H9 (cell line): ENCODE measurements around the gene SPATS1. TPM values are rescaled to one million over a fixed set of nuclear protein-coding genes. Genes with fewer than 3 reads are reported as not detected.

Experiments
- DNase-seq: peaks from one replicate; pipeline ENCODE4 v3.0.0-alpha.2; 2017
- H2AFZ ChIP-seq: one replicate; pipeline ENCODE4 v1.6.1; 2013; ENCODE audit warnings: mild to moderate bottlenecking, low read length, control low read depth, moderate library complexity
- H2AK5ac ChIP-seq: 2 replicates; pipeline ENCODE4 v1.6.1; 2013; ENCODE audit warnings: low read length, control low read depth, mixed read lengths; ENCODE audit not compliant: insufficient read length
- H2BK120ac ChIP-seq: one replicate; pipeline ENCODE4 v1.6.1; 2013; ENCODE audit warnings: low read depth, mild to moderate bottlenecking, low read length, control low read depth, inconsistent platforms; ENCODE audit not compliant: poor library complexity, severe bottlenecking
- H2BK12ac ChIP-seq: 2 replicates; pipeline ENCODE4 v1.6.1; 2013; ENCODE audit warnings: low read length, control low read depth, mixed read lengths, low read depth; ENCODE audit not compliant: insufficient read length
- H2BK15ac ChIP-seq: 2 replicates; pipeline ENCODE4 v1.6.1; 2013; ENCODE audit warnings: low read depth, low read length, control low read depth
- H2BK20ac ChIP-seq: one replicate; pipeline ENCODE4 v1.6.1; 2013; ENCODE audit warnings: low read depth, mild to moderate bottlenecking, low read length, control low read depth, inconsistent platforms; ENCODE audit not compliant: poor library complexity, severe bottlenecking
- H2BK5ac ChIP-seq: 2 replicates; pipeline ENCODE4 v1.6.1; 2013; ENCODE audit warnings: low read length, control low read depth, mixed read lengths; ENCODE audit not compliant: insufficient read length
- H3K14ac ChIP-seq: 2 replicates; pipeline ENCODE4 v1.6.1; 2013; ENCODE audit warnings: low read length, control low read depth; ENCODE audit not compliant: insufficient read depth
- H3K18ac ChIP-seq: 2 replicates; pipeline ENCODE4 v1.6.1; 2013; ENCODE audit warnings: low read depth, mild to moderate bottlenecking, mixed read lengths, low read length, control low read depth; ENCODE audit not compliant: insufficient read length
- H3K23ac ChIP-seq: 2 replicates; pipeline ENCODE4 v1.6.1; 2013; ENCODE audit warnings: low read length, control low read depth, mixed read lengths, low read depth; ENCODE audit not compliant: insufficient read length
- H3K23me2 ChIP-seq: 2 replicates; pipeline ENCODE4 v1.6.1; 2013; ENCODE audit warnings: low read depth, mild to moderate bottlenecking, mixed read lengths, low read length, control low read depth; ENCODE audit not compliant: insufficient read length, poor library complexity, severe bottlenecking
- H3K27ac ChIP-seq: 2 replicates; pipeline ENCODE4 v1.5.1; 2013; ENCODE audit warnings: low read length, control low read depth, mixed read lengths, low read depth; ENCODE audit not compliant: insufficient read length
- H3K27me3 ChIP-seq: 2 replicates; pipeline ENCODE4 v1.6.1; 2013; ENCODE audit warnings: low read length, control low read depth, inconsistent platforms; ENCODE audit not compliant: insufficient read depth
- H3K4ac ChIP-seq: 2 replicates; pipeline ENCODE4 v1.6.1; 2013; ENCODE audit warnings: low read depth, mild to moderate bottlenecking, control low read depth, inconsistent platforms, low read length, moderate library complexity
- H3K4me1 ChIP-seq: 2 replicates; pipeline ENCODE4 v1.6.1; 2013; ENCODE audit warnings: low read length, control low read depth, inconsistent platforms; ENCODE audit not compliant: insufficient read depth
- H3K4me2 ChIP-seq: 2 replicates; pipeline ENCODE4 v1.6.1; 2013; ENCODE audit warnings: low read length, control low read depth, mixed read lengths; ENCODE audit not compliant: insufficient read length, insufficient read depth
- H3K56ac ChIP-seq: 2 replicates; pipeline ENCODE4 v1.6.1; 2013; ENCODE audit warnings: low read depth, mild to moderate bottlenecking, mixed read lengths, low read length, control low read depth; ENCODE audit not compliant: insufficient read length
- H3K79me1 ChIP-seq: 2 replicates; pipeline ENCODE4 v1.6.1; 2013; ENCODE audit warnings: low read depth, mild to moderate bottlenecking, moderate library complexity, low read length, control low read depth, inconsistent platforms; ENCODE audit not compliant: insufficient read depth, poor library complexity, severe bottlenecking
- H3K79me2 ChIP-seq: 2 replicates; pipeline ENCODE4 v1.6.1; 2013; ENCODE audit warnings: low read length, control low read depth, inconsistent platforms; ENCODE audit not compliant: insufficient read depth
- H3K9ac ChIP-seq: 2 replicates; pipeline ENCODE4 v1.6.1; 2013; ENCODE audit warnings: low read length, control low read depth, mixed read lengths; ENCODE audit not compliant: insufficient read length; ENCODE audit errors: extremely low read depth
- H3K9me3 ChIP-seq: one replicate; pipeline ENCODE4 v1.6.1; 2013; ENCODE audit warnings: low read depth, low read length, inconsistent platforms; ENCODE audit not compliant: control insufficient read depth
- H3T11ph ChIP-seq: one replicate; pipeline ENCODE4 v1.6.1; 2013; ENCODE audit warnings: mild to moderate bottlenecking, low read length, control low read depth, inconsistent platforms
- H4K20me1 ChIP-seq: one replicate; pipeline ENCODE4 v1.6.1; 2013; ENCODE audit not compliant: control insufficient read depth, insufficient read length, insufficient read depth
- H4K5ac ChIP-seq: 2 replicates; pipeline ENCODE4 v1.6.1; 2013; ENCODE audit warnings: low read depth, mild to moderate bottlenecking, mixed read lengths, low read length, control low read depth; ENCODE audit not compliant: insufficient read length
- H4K8ac ChIP-seq: replicated peaks from 2 replicates; pipeline ENCODE4 v1.6.1; 2013; ENCODE audit warnings: low read length, control low read depth, mixed read lengths, low read depth; ENCODE audit not compliant: insufficient read length
- H4K91ac ChIP-seq: 2 replicates; pipeline ENCODE4 v1.6.1; 2013; ENCODE audit warnings: low read depth, mild to moderate bottlenecking, moderate library complexity, mixed read lengths, low read length, control low read depth; ENCODE audit not compliant: insufficient read length
- H3K27ac Mint-ChIP-seq, 3 experiments: 2 replicates in 2 of 3; 3 replicates in 1 of 3; pipeline ENCODE4 v1.8.0; 2020 to 2021; ENCODE audit warnings: mixed read lengths in 3 of 3, mild to moderate bottlenecking in 1 of 3, moderate library complexity in 1 of 3
- H3K27me3 Mint-ChIP-seq: 2 replicates; pipeline ENCODE4 v1.8.0; 2021; ENCODE audit warnings: low read depth, mild to moderate bottlenecking, moderate library complexity, mixed read lengths
- H3K36me3 Mint-ChIP-seq, 3 experiments: 2 replicates in 2 of 3; 3 replicates in 1 of 3; pipeline ENCODE4 v1.8.0; 2020 to 2021; ENCODE audit warnings: low read depth in 3 of 3, mixed read lengths in 3 of 3; ENCODE audit not compliant: insufficient read depth in 1 of 3
- H3K4me1 Mint-ChIP-seq, 2 experiments: 2 replicates each; pipeline ENCODE4 v1.8.0; 2020; ENCODE audit warnings: mixed read lengths in 2 of 2
- H3K4me3 Mint-ChIP-seq, 2 experiments: 2 replicates in 1 of 2; 3 replicates in 1 of 2; pipeline ENCODE4 v1.8.0; 2020 to 2021; ENCODE audit warnings: mild to moderate bottlenecking in 2 of 2, mixed read lengths in 2 of 2, moderate library complexity in 1 of 2
- H3K9me3 Mint-ChIP-seq, 2 experiments: 2 replicates in 1 of 2; 3 replicates in 1 of 2; pipeline ENCODE4 v1.8.0; 2020; ENCODE audit warnings: mild to moderate bottlenecking in 2 of 2, mixed read lengths in 2 of 2, moderate library complexity in 1 of 2
- CTCF ChIP-seq: fragments of 200-600 bp; sonication (generic); conservative IDR thresholded peaks from 3 replicates; pipeline ENCODE4 v1.8.0; 2021; ENCODE audit warnings: antibody characterized with exemption, mild to moderate bottlenecking
- WGBS: extraction: QIAGEN DNeasy Blood & Tissue Kit; methylation state at CpG from one replicate; pipeline ENCODE4 v1.1.7; 2013; ENCODE audit warnings: missing lambda C conversion rate, low lambda C conversion rate, mixed read lengths; ENCODE audit not compliant: insufficient read length; ENCODE audit errors: extremely low coverage; 5-methylcytosine and 5-hydroxymethylcytosine counted together
- total RNA-seq: library from RNA; stranded (reverse); gene quantifications from 2 replicates; pipeline ENCODE4 v1.2.1, GENCODE V29; 2021

The SPATS1 gene
- total RNA-seq, 1 experiment from 2014 or later: not detected

GRCh38 chr6:44307217-44307616 is 35.2 kb upstream of the SPATS1 start:
- Histone ChIP-seq H3T11ph (no peak overlapping the region), H4K8ac (no peak overlapping the region), H3K4me1 (no peaks in the 10 kb centered on the region), H4K91ac (no peak overlapping the region), H3K27ac (no peak overlapping the region), H3K9ac (no peak overlapping the region), H2BK120ac (no peak overlapping the region), H3K56ac (no peak overlapping the region), H3K9me3 (no peaks in the 10 kb centered on the region), H2BK20ac (no peak overlapping the region), H4K20me1 (no peaks in the 10 kb centered on the region), H3K4me2 (no peak overlapping the region), H2BK5ac (no peak overlapping the region), H4K5ac (no peak overlapping the region), H3K4ac (no peak overlapping the region), H2BK12ac (no peak overlapping the region), H2AK5ac (no peak overlapping the region), H3K14ac (no peak overlapping the region), H3K18ac (no peak overlapping the region), H3K79me2 (peaks cover 3% of the 10 kb centered on the region; the same call in 1 of the 2 replicates), H2AFZ (no peak overlapping the region), H3K27me3 (peaks cover 2% of the 10 kb centered on the region; the same call in 1 of the 2 replicates), H2BK15ac (no peak overlapping the region), H3K23me2 (no peaks in the 10 kb centered on the region), H3K23ac (no peak overlapping the region), H3K79me1 (peaks cover 5% of the 10 kb centered on the region)
- Mint-ChIP-seq H3K4me1 (peaks cover 7% of the 10 kb centered on the region in 2 experiments), H3K36me3 (peaks cover 37 to 89% (median 85%) of the 10 kb centered on the region in 3 experiments), H3K4me3 (no peak overlapping the region), H3K9me3 (no peaks in the 10 kb centered on the region), H3K27ac (no peak overlapping the region; a peak in 1 of 7 replicates), H3K27me3 (no peaks in the 10 kb centered on the region)
- no peak for TF ChIP-seq CTCF
- WGBS: no CpG with 5 or more reads among the region's 10 CpGs
- DNase-seq: no peak
